ENCODE data around the gene ADK. TPM values are rescaled to one million over a fixed set of nuclear protein-coding genes. Genes with fewer than 3 reads are reported as not detected.

Gene ADK
- total RNA-seq, 1 experiment from 2014 or later: 26.8 TPM

- Mint-ChIP-seq H3K4me3 (no peak overlapping the region), H3K36me3 (ENCODE audit: insufficient read depth in 1 of 3, low read depth in 3 of 3) (peaks cover 9 to 30% (median 18%) of the 10 kb centered on the region in 3 experiments), H3K9me3 (peaks cover 19 to 23% of the 10 kb centered on the region in 2 experiments), H3K27me3 (ENCODE audit: low read depth) (no peaks in the 10 kb centered on the region), H3K4me1 (peaks cover 0 to 4% of the 10 kb centered on the region in 2 experiments; a peak in 1 of 4 replicates), H3K27ac (no peak overlapping the region)
- H2AK5ac ChIP-seq (ENCODE audit: insufficient read length, low read length): no peak overlapping the region
- no peak overlapping the region for H3K9ac ChIP-seq (ENCODE audit: extremely low read depth, insufficient read length, low read length)
- H3K14ac ChIP-seq (ENCODE audit: insufficient read depth, low read length): no peak overlapping the region
- no peak overlapping the region for H2BK5ac ChIP-seq (ENCODE audit: insufficient read length, low read length)
- no peak overlapping the region for H3K23ac ChIP-seq (ENCODE audit: insufficient read length, low read depth, low read length)
- H3T11ph ChIP-seq (ENCODE audit: low read length): no peak overlapping the region
- no peak overlapping the region for H4K5ac ChIP-seq (ENCODE audit: insufficient read length, low read depth, low read length)
- no peak overlapping the region for H3K18ac ChIP-seq (ENCODE audit: insufficient read length, low read depth, low read length)
- no peak overlapping the region for H3K4ac ChIP-seq (ENCODE audit: low read depth, low read length)
- no peak overlapping the region for H2BK15ac ChIP-seq (ENCODE audit: low read depth, low read length)
- no peak overlapping the region for H2BK120ac ChIP-seq (ENCODE audit: low read depth, low read length, poor library complexity, severe bottlenecking)
- DNase-seq: no peak
- WGBS (ENCODE audit: extremely low coverage, insufficient read length, low lambda C conversion rate): no CpG with 5 or more reads among the region's 1 CpG
- H3K27ac ChIP-seq (ENCODE audit: insufficient read length, low read depth, low read length): no peak overlapping the region
- no peak overlapping the region for H3K4me2 ChIP-seq (ENCODE audit: insufficient read depth, insufficient read length, low read length)
- H2AFZ ChIP-seq (ENCODE audit: low read length): no peak overlapping the region
- TF ChIP-seq CTCF (conservative IDR thresholded peaks at IDR 0.05): no peak
- H2BK12ac ChIP-seq (ENCODE audit: insufficient read length, low read depth, low read length): no peak overlapping the region
- H3K23me2 ChIP-seq (ENCODE audit: insufficient read length, low read depth, low read length, poor library complexity, severe bottlenecking): no peaks in the 10 kb centered on the region
- H4K20me1 ChIP-seq (ENCODE audit: control insufficient read depth, insufficient read depth, insufficient read length): no peaks in the 10 kb centered on the region
- H3K56ac ChIP-seq (ENCODE audit: insufficient read length, low read depth, low read length): no peak overlapping the region
- no peaks in the 10 kb centered on the region for H3K79me2 ChIP-seq (ENCODE audit: insufficient read depth, low read length)
- no peak overlapping the region for H4K91ac ChIP-seq (ENCODE audit: insufficient read length, low read depth, low read length)
- no peak overlapping the region for H4K8ac ChIP-seq (replicated peaks; ENCODE audit: insufficient read length, low read depth, low read length)
- no peaks in the 10 kb centered on the region for H3K79me1 ChIP-seq (ENCODE audit: insufficient read depth, low read depth, low read length, poor library complexity, severe bottlenecking)
- no peaks in the 10 kb centered on the region for H3K4me1 ChIP-seq (ENCODE audit: insufficient read depth, low read length)
- no peaks in the 10 kb centered on the region for H3K27me3 ChIP-seq (ENCODE audit: insufficient read depth, low read length)
- H2BK20ac ChIP-seq (ENCODE audit: low read depth, low read length, poor library complexity, severe bottlenecking): no peak overlapping the region
- H3K9me3 ChIP-seq (ENCODE audit: control insufficient read depth, low read depth, low read length): no peaks in the 10 kb centered on the region
Measured at GRCh38 chr10:74507951-74508350, 356.9 kb downstream of the ADK start.
